ENCODE results near the gene ZNF333.
"Not testable (repeated sequence)": the region's sequence is repeated elsewhere in the genome, so short reads cannot be mapped to it uniquely, and the experiment has no call there.

The ZNF333 gene

DNA sequence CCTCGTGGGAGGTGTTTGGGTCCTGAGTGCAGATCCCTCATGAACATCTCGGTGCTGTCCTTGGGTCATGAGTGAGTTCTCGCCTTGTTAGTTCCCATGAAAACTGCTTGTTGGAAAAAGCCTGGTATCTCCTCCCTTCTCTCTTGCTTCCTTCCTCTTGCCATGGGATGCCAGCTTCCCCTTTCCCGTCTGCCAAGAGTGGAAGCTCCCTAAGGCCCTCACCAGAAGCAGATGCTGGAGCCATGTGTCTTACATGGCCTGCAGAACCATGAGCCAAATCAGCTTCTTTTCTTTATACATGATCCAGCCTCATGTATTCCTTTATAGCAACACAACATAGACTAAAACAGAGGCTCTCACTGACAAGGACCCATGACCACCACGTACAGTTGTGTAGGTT lies 80.3 kb downstream of the ZNF333 start:
- Mint-ChIP-seq H3K4me1 (peaks cover 7% of the 10 kb centered on the region), H3K36me3 (peaks cover 15% of the 10 kb centered on the region), H3K4me3 (no peak overlapping the region), H3K9me3 (no peaks in the 10 kb centered on the region), H3K27me3 (peaks cover 58% of the 10 kb centered on the region), H3K27ac (no peak overlapping the region)
- no peak for ATAC-seq

DNA sequence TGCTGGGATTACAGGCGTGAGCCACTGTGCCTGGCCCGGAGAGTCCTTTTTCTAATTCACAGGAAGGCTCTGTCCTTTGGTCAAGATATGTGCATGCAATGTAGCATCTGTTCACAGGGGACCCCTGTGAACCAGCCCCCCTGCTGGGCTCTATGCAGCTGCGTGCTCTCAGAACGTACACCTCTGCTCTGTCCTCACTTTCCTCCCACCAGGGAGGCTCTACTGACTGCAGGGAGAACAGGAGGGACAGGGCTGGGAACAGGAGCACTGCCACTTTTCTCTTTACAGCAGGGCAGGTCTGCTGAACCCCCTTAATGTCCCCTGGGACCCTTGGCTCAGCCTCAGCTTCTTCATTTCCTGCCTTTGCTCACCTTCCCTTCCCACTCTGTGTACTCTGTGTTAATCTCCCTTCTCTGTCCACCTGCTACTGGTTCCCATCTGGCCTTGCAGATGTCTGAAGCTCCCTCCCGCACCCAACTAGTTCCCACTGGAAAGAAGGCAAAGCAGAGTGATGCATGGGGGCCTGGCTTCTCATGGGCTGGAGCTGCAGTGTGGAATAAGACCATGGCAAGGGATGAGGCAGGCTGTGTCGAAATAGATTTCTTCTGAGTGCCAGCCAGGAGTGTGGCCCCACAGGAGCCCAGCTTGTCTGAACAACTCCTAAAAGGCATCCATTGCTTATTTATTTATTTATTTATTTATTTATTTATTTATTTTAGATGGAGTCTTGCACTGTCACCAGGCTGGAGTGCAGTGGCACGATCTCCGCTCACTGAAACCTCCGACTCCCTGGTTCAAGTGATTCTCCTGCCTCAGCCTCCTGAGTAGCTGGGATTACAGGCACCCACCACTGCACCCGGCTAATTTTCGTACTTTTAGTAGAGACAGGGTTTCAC lies 81.3 kb downstream of the ZNF333 start:
- peaks cover 58% of the 10 kb centered on the region for H3K27me3 Mint-ChIP-seq

DNA sequence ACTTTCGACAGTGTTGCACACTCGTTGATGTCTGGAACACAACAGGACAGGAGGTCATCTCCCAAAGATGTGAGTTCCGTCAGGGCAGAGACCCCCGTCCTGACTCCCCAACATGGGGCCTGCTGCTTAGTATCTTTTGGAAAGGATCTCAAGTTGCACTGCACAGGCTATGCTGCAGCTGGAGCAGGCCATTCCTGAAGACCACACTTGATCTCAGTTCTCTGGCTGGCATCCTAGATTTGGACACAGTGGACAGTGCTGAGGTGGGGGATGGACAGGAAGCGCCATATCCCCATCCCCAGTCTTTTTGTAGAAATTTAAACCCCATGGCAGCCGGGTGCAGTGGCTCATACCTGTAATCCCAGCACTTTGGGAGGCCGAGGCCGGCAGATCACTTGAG lies 82.6 kb downstream of the ZNF333 start:
- Mint-ChIP-seq H3K4me3 (no peak overlapping the region), H3K9me3 (no peaks in the 10 kb centered on the region), H3K27me3 (peaks cover 57% of the 10 kb centered on the region), H3K27ac (no peak overlapping the region), H3K4me1 (peaks cover 27% of the 10 kb centered on the region), H3K36me3 (peaks cover 9% of the 10 kb centered on the region)
- ATAC-seq: no peak

More for the DNA sequence above, 81.3 kb downstream of the ZNF333 start:
- Mint-ChIP-seq H3K36me3 (peaks cover 9% of the 10 kb centered on the region), H3K9me3 (no peaks in the 10 kb centered on the region), H3K4me3 (no peak overlapping the region), H3K4me1 (peaks cover 17% of the 10 kb centered on the region), H3K27ac (no peak overlapping the region)
- ATAC-seq: no peak

DNA sequence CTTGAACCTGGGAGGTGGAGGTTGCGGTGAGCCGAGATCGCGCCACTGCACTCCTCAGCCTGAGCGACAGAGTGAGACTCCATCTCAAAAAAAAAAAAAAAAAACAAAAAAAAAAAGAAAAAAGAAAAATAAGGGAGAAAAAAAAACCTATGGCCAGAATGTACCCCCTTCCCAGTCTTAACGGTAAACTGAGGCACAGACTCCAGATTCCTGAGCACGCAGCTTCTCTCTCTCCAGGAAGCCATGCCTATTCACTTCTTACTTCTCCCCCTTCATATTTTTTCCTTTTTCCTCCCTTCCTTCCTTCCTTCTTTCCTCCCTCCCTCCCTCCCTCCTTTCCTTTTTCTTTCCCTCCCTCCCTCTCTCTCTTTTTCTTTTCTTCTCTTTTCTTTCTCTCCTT lies 83.1 kb downstream of the ZNF333 start:
- no peaks in the 10 kb centered on the region for H3K9me3 Mint-ChIP-seq
- ATAC-seq: no peak
- H3K27ac Mint-ChIP-seq: no peak overlapping the region
- peaks cover 9% of the 10 kb centered on the region for H3K36me3 Mint-ChIP-seq
- peaks cover 51% of the 10 kb centered on the region for H3K27me3 Mint-ChIP-seq
- no peak overlapping the region for H3K4me3 Mint-ChIP-seq
- H3K4me1 Mint-ChIP-seq: peaks cover 27% of the 10 kb centered on the region

DNA sequence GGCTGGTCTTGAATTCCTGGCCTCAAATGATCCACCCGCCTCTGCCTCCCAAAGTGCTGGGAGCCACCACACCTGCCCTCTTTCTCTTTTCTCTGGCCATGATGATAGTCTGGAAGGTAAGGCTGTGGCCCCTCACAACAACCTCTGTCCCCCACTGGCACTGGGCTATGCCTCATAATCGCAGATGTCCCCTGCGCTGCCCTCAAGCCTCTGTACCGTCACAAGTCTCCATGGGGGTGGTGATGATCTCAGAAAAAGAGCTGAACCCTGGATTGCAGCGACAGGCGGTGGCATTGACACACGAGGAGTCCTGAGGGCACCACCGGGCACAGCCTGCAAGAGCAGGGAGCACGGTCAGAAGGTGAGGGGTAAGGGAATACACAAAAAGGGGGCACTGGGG lies 83.9 kb downstream of the ZNF333 start:
- ATAC-seq, H3K9me3 Mint-ChIP-seq, H3K27ac Mint-ChIP-seq, H3K4me3 Mint-ChIP-seq, H3K36me3 Mint-ChIP-seq: not testable (repeated sequence)
- peaks cover 27% of the 10 kb centered on the region for H3K4me1 Mint-ChIP-seq
- peaks cover 45% of the 10 kb centered on the region for H3K27me3 Mint-ChIP-seq

DNA sequence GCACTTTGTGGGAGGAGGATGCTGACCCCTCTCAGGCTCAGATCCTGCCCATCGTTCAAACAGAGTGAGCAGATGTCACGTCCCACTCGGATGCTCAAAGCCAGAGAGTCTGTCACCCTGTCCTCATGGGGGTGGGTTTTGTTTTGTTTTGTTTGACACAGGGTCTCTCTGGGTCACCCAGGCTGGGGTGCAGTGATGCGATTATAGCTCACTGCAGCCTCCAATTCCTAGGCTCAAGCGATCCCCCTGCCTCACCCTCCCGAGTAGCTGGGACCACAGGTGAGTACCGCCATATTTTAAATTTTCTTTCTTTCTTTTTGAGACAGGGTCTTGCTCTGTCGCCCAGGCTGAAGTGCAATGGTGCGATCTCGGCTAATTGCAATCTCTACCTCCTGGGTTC lies 84.5 kb downstream of the ZNF333 start:
- Mint-ChIP-seq H3K4me3 (no peak overlapping the region), H3K27me3 (peaks cover 45% of the 10 kb centered on the region), H3K36me3 (peaks cover 9% of the 10 kb centered on the region), H3K9me3 (no peaks in the 10 kb centered on the region), H3K4me1 (peaks cover 27% of the 10 kb centered on the region), H3K27ac (no peak overlapping the region)
- no peak for ATAC-seq

DNA sequence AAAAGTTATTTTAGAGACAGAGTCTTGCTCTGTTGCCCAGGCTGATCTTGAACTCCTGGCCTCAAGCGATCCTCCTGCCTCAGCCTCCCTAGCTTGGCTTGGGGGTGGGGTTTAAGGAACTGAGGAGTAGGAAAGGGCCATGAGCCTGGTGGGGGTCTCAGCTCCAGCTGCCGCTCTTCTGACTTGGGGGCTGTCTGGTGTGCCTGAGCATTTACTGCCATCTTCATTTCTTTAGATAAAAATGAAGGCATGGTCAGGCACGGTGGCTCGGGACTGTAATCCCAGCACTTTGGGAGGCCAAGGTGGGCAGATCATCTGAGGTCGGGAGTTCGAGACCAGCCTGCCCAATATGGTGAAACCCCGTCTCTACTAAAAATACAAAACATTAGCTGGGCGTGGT lies 85.5 kb downstream of the ZNF333 start:
- ATAC-seq, H3K36me3 Mint-ChIP-seq, H3K27ac Mint-ChIP-seq, H3K9me3 Mint-ChIP-seq: not testable (repeated sequence)
- peaks cover 50% of the 10 kb centered on the region for H3K27me3 Mint-ChIP-seq
- H3K4me3 Mint-ChIP-seq: peak overlapping the region; percentile 76
- H3K4me1 Mint-ChIP-seq: peaks cover 28% of the 10 kb centered on the region

DNA sequence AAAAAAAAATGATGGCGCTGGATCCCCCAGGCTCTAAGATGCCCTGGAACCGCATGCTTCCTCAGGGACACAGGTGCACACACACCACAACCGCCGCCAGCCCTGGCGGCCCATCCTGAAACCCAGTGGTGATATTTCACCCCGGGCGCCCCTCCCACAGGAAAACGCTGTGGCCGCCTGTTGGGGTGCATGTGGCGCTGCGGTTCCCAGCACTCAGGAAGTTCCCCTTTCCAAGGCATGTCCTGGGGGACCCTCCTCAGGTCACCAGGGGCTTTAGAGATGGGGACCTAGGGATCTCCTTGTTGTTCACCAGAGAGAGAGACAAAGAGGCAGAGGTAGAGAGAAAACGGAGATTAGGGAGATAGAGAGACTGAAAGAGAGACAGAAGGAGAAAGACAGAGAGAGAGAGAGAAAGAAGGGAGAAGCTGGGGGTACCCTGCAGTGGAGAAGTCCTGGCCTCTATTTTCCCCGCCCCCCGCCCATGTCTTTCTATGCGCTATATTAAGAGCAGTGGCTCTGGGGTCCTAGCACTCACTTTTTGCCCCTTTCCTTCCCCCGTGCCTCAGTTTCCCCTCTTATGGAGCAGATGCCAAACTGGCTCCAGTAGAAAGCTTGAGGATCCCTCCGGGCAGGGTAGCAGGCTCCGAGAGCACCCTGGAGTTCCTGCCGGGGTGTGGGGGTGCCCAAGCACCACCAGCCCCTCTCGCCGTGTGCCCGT lies 86.2 kb downstream of the ZNF333 start:
- Mint-ChIP-seq H3K9me3 (no peaks in the 10 kb centered on the region), H3K36me3 (peaks cover 9% of the 10 kb centered on the region), H3K4me1 (peaks cover 33% of the 10 kb centered on the region), H3K27ac (peak overlapping the region; percentile 21), H3K4me3 (peak overlapping the region; percentile 76), H3K27me3 (peaks cover 56% of the 10 kb centered on the region)
- peak; percentile 21 for ATAC-seq

DNA sequence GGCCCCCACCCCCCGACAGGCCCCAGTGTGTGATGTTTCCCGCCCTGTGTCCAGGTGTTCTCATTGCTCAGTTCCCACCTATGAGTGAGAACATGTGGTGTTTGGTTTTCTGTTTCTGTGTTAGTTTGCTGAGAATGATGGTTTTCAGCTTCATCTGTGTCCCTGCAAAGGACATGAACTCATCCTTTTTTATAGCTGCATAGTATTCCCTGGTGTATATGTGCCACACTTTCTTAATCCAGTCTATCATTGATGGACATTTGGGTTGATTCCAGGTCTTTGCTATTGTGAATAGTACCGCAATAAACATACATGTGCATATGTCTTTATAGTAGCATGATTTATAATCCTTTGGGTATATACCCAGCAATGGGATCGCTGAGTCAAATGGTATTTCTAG lies 87.8 kb downstream of the ZNF333 start:
- not testable (repeated sequence) for H3K36me3 Mint-ChIP-seq, H3K27ac Mint-ChIP-seq, ATAC-seq, H3K9me3 Mint-ChIP-seq, H3K4me3 Mint-ChIP-seq
- peaks cover 29% of the 10 kb centered on the region for H3K4me1 Mint-ChIP-seq
- peaks cover 56% of the 10 kb centered on the region for H3K27me3 Mint-ChIP-seq

DNA sequence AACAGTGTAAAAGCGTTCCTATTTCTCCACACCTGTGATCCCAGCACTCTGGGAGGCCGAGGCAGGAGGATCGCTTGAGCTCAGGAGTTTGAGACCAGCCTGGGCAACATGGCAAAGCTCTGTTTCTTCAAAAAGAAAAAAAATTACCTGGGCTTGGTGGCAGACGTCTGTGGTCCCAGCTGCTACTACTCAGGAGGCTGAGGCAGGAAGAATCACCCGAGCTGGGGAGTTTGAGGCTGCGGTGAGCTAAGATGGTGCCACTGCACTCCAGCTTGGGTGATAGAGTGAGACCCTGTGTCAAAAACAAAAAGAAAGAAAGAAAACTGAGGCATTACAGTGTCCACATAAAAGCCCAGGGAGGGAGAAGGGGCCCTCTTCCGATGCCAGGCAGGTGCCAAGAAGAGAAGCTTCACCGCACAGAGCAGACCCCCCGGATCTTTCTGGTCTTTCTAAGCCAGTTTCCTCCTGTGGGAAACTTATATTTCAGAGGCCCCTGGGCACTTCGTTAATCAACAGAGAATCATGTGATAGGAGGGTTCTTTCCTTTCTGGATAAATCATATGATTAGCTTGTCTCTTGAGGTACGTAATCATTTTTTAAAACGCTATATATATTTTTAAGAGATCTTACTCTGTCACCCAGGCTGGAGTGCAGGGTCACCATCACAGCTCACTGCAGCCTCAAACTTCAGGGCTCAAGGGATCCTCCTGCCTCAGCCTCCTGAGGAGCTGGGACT lies 88.4 kb downstream of the ZNF333 start, which contains the start of gene ADGRE2:
Gene ADGRE2, minus strand, starts transcription at position 451 of the 736 bp plus-strand sequence. CDS start 1,804 bp downstream, outside the sequence.
- H3K4me3 Mint-ChIP-seq, H3K36me3 Mint-ChIP-seq, H3K9me3 Mint-ChIP-seq, H3K27ac Mint-ChIP-seq, ATAC-seq: not testable (repeated sequence)
- H3K4me1 Mint-ChIP-seq: peaks cover 29% of the 10 kb centered on the region
- peaks cover 52% of the 10 kb centered on the region for H3K27me3 Mint-ChIP-seq

DNA sequence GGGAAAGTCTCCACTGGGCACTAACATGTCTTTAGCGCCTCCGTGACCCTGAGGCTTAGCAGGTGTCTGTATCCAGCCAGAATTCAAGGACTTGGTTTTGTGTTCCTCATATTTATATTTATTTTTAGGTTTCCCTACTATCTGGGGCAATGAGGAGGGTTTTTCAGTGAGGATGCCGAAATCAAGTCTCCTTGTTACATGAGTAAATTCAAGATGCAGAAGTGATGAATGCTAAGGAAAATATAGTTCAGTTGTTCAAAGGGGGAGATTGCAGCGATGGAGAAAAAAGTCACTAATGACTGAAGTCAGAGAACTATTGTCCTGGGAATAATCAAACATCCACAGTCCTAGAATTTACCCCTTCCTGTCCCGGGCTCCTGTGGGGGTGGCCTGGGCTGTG lies 89.3 kb downstream of the ZNF333 start:
- Mint-ChIP-seq H3K27ac (no peak overlapping the region), H3K4me1 (peaks cover 34% of the 10 kb centered on the region)
- no peak for ATAC-seq

DNA sequence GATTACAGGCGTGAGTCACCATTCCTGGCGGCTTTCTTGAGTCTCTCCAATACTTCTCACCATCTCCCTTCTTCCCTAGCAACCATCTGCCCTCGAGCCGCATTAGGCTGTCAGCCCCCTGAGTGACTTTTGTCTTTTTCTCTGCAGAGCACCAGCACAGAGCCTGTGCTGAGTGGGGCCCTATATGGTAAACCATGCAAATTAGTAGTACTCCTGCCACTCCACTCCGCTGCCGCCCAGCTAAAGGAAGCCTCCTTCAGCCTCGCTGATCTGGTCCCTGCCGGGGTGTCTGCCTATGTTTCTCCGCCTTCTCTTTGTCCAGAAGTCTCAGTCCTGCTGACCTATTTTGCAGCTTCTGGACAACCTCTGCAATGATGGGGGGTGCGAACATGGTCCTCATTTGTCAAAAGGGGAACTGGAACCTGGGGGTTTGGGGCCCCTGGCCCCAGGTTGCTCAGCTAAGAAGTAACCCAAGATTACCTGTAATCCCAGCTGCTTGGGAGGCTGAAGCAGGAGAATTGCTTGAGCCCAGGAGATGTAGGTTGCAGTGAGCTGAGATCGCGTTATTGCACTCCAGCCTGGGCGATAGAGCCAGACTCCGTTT lies 90.9 kb downstream of the ZNF333 start:
- not testable (repeated sequence) for H3K4me3 Mint-ChIP-seq, H3K36me3 Mint-ChIP-seq, H3K9me3 Mint-ChIP-seq
- peak overlapping the region; percentile 51 for H3K27ac Mint-ChIP-seq
- peaks cover 47% of the 10 kb centered on the region for H3K27me3 Mint-ChIP-seq
- ATAC-seq: peak; percentile 58
- H3K4me1 Mint-ChIP-seq: peaks cover 43% of the 10 kb centered on the region

More for the DNA sequence above, 89.3 kb downstream of the ZNF333 start:
- no peak overlapping the region for H3K4me3 Mint-ChIP-seq
- H3K27me3 Mint-ChIP-seq: peaks cover 43% of the 10 kb centered on the region
- no peaks in the 10 kb centered on the region for H3K9me3 Mint-ChIP-seq
- H3K36me3 Mint-ChIP-seq: no peaks in the 10 kb centered on the region

DNA sequence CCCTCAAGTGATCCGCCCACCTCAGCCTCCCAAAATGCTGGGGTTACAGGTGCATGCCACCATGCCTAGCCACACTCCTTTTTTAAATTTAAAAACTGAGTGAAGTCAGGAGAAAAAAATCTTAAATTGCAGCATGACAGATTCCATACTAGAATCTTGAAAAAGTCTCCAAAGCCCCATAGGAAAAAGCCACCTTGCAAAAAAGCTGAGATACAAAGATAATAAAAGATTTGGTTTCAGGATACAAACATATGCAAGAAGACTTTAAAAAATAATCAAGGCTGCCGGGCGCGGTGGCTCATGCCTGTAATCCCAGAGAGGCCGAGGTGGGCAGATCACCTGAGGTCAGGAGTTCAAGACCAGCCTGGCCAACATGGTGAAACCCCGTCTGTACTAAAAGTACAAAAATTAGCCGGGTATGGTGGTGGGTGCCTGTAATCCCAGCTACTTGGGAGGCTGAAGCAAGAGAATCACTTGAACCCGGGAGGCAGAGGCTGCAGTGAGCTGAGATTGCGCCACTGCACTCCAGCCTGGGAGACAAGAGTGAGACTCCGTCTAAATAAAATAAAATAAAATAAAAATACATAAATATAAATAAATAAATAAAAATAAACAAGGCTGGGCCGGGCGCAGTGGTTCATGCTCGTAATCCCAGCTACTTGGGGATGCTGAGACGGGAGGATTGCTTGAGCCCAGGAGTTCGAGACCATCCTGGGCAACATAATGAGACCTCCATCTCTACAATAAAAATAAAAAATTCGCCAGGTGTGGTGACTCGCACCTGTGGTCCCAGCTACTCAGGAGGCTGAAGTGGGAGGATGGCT lies 92.1 kb downstream of the ZNF333 start:
- H3K9me3 Mint-ChIP-seq, H3K4me3 Mint-ChIP-seq, ATAC-seq, H3K27ac Mint-ChIP-seq, H3K36me3 Mint-ChIP-seq: not testable (repeated sequence)
- Mint-ChIP-seq H3K4me1 (peaks cover 41% of the 10 kb centered on the region), H3K27me3 (peaks cover 45% of the 10 kb centered on the region)
